NCI-H460 (cell line): ENCODE data around the gene OPRM1. TPM values are rescaled to one million over a fixed set of nuclear protein-coding genes. Genes with fewer than 3 reads are reported as not detected.
A peak's percentile ranks its signal among the peaks of the same experiment; 100 is the strongest.
"Not testable (repeated sequence)": the region's sequence is repeated elsewhere in the genome, so short reads cannot be mapped to it uniquely, and the experiment has no call there.

Experiments used
- DNase-seq: peaks from one replicate; pipeline ENCODE4 v3.0.0-alpha.2; 2016; ENCODE audit warnings: low read depth; ENCODE audit errors: extremely low read depth
- total RNA-seq: library from RNA; depleted of rRNA; stranded (reverse); fragments of >200 nt; shearing (Covaris generic); gene quantifications from 2 replicates; pipeline ENCODE4 v1.2.3, GENCODE V29; 2014

The OPRM1 gene
- total RNA-seq, 1 experiment from 2014 or later: not detected

DNA sequence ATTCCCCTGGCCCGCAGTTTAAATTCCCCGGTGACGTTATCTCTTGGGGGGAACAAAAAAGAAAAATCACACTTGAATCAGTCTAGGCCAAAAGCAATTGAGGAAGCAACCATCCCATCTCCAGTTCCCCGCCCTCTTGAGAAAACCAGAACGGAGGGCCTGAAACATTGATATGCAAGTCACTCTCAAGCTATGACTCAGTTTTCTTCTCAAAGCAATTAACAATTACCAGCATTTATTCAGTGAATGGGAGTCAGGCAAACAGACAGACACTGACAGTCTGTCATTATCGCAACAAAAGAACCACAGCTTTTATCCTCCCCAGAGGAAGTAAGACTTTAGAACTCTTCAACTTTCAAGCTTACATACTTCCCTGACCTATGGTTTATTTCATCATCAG lies 100.9 kb downstream of the OPRM1 start:
- DNase-seq: no peak

GRCh38 chr6:154140743-154141142 lies 101.7 kb downstream of the OPRM1 start:
- no peak for DNase-seq

- DNase-seq: no peak
Observed at GRCh38 chr6:154143753-154144152, 104.7 kb downstream of the OPRM1 start.

- DNase-seq: peak; percentile 47
Observed at GRCh38 chr6:154154389-154154967, 115.4 kb downstream of the OPRM1 start.

DNA sequence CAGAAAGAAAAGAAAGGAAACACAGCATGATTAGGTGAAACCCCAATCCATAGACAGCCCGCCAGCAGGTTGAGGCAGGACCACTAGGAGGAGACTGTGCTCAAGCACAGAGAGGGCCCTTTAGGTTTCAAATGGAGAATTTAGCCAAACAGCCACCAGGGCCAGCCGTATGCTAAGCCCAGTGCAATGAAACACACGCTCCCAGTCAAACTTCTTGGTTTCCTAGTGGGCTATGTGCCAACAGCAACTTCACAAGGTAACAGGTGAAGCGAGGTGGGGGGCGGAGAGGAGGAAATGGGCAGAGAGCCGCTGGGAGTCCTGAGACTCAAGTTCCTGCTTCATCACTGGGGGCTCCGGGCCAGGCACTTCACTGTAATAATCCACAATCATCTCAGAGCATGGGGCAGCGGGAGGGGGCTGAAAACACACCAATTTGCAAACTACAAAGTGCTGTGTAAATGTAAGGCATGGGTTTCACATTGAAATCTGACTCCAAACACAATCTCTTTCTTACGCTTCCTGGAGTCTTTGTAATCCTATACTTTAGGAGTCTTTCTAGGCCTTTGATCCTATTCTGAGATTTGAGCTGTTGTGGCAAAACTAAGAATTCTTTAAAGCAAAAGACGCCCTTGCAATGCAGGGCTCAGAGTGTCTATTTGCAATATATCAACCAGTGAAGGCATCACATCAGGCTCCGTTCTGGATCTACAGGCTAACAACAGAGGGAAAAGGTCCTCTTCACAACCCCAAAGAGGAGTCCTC lies 117.3 kb downstream of the OPRM1 start:
- DNase-seq: no peak

DNA sequence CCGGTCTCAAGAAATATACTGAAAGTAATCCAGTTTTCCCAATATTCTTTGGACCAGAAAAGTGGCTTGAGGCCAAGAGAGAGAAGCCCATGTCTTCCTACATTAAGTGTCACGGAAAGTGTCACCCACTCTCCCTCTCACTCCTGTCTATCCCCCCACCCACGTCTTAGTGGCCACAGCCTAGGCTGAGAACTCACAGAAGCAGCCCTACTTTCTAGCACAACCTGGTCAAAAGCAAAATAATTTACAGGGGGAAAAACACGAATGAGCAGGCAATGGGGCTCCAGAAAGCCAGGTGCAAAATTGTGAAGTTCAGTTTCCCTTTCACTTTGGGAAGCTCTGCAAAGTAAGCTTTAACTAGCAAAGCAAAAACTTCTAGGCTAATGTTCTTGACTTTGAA lies 118.0 kb downstream of the OPRM1 start:
- DNase-seq: no peak

- DNase-seq: no peak
Observed at GRCh38 chr6:154157706-154158105, 118.7 kb downstream of the OPRM1 start.

DNA sequence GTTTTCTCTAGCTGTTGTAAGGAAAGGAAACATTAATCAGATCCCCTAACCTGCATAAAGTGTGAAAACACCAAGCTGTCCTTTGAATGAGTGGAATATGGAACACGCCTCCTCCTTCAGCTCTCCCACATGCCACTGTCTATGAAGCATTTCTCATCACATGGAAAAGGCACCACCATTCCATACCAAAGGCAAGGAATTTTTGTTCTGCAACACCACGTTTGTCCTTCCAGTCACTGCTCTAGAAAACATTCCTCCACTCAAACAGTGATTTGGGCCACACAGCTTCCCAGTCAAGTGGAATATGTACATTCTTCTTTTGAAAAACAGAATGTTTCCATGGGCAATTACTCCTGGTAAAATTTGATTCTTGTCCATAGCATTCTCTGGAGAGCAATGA lies 120.1 kb downstream of the OPRM1 start:
- no peak for DNase-seq

- no peak for DNase-seq
Observed at GRCh38 chr6:154161689-154162088, 122.6 kb downstream of the OPRM1 start.

DNA sequence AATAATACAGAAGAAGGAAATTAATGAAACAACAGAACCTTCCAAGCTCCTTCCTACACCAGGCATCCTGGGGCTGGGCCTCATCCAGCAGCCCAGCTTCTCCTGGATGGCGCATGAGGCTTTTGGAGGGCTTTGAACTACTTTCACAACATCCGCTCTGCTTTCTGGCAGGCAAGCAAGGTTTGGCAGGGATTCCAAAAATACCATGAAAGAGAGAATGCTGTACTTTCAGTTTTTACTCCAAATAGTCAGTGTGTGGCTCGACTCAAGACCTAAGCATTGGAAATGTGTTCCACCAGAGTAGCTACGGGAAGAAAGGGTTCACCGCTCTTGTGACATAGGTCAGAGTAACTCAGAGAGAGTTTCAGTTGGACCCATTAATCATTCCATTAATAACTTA lies 125.4 kb downstream of the OPRM1 start:
- DNase-seq: no peak

DNA sequence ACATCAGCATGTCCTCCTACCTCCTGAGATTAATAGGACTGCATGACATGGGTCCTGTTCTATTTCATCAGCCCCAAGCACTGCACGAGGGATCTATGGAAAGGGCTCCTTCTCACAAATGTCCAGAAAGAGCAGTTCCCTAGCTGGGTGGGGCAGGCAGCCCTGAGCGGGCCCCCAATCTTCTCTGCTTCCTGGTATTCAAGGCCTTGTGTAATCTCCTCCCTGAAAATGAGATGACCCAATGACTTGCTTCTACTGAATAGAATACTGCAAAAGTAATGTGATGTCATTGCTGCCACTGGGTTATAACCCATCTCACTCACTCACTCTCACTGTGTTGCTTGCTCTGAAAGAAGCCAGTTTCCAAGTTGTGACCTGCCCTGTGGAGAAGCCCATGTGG lies 126.4 kb downstream of the OPRM1 start:
- no peak for DNase-seq

DNA sequence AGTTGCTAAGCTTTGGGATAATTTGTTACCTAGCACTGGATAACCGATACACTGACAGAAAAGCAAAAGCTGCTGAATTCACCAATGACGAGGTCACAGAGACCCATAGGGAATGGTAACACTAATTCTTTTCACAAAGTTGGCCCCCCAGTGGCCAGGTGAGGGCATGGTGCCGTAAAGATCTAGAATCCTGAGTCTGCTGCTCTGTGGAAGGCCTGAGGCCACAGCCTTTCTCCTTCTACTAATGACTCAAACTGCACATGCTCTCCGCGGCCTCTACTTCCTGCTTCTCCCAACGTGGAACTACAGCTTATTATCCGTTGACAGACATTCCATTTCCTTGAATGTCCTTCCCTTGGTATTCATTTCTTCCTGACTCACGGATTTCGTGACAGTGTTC lies 127.1 kb downstream of the OPRM1 start:
- DNase-seq: no peak

DNA sequence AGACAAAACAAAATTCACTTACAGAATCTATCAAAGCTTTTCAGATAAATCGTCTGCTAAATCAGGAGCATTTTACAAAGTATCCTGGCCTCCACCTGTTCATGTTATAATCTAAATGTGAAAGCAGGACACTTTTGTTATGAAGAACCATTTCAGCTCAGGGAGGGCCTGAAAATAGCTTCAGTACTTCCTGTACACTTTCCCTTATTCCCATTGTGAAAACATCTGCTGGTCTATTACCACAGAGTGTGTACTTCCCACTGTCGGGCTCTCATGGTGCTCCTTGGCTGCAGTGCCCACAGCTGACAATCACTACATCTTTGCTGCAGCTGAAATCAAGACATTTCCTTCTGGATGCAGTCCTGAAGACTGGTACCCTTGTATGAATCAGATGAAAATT lies 128.1 kb downstream of the OPRM1 start:
- DNase-seq: no peak

- DNase-seq: no peak
Observed at GRCh38 chr6:154169193-154169847, 130.3 kb downstream of the OPRM1 start.

GRCh38 chr6:154170106-154170505 lies 131.1 kb downstream of the OPRM1 start:
- DNase-seq: no peak

DNA sequence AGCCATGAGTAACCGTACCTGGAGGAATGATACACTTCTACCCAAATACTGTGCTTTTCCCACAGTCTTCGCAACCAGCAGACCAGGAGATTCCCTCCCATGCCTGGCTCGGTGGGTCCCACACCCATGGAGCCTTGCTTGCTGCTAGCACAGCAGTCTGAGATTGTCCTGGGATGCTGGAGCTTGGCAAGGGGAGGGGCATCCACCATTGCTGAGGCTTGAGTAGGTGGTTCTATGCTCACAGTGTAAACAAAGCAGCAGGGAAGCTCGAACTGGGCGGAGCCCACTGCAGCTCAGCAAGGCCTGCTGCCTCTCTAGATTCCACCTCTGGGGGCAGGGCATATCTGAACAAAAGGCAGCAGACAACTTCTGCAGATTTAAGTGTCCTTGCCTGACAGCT lies 133.4 kb downstream of the OPRM1 start:
- DNase-seq: not testable (repeated sequence)

- no peak for DNase-seq
Observed at GRCh38 chr6:154179434-154179833, 140.4 kb downstream of the OPRM1 start.

DNA sequence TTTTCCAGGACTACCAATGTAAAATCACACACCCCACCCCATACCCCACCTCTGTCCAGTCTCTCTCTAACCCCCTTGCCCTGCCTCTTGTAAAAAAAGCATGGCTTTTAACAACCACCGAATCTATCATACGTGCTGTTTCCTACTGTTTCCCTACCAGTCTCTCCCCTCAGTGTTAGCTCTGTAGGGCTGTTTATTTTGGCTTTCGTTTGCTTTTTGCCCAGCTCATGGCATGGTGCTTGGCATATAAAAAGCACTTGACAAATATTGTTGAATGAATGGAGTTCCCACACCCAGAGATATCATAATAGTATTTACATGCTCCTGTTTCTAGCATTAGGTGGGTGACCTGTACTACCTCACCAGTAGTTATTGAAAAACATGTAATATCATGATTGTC lies 148.2 kb downstream of the OPRM1 start:
- no peak for DNase-seq

DNA sequence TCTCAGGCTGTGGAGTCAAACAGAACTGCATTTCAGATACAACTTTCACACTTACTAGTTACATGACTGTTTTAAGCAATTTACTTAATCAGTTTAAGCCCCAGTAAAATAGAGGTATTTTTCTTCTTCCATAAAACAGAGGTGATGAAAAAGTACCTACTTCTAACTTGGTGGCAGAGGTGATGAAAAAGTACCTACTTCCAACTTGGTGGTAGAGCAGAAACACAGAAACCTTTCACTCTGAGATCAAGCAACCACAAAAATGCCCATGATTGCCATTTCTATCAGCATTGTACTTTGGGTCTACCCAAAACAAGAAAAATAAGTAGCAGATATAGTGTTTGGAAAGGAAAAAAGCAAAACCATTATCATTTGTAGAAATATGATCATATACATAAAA lies 148.7 kb downstream of the OPRM1 start:
- no peak for DNase-seq

DNA sequence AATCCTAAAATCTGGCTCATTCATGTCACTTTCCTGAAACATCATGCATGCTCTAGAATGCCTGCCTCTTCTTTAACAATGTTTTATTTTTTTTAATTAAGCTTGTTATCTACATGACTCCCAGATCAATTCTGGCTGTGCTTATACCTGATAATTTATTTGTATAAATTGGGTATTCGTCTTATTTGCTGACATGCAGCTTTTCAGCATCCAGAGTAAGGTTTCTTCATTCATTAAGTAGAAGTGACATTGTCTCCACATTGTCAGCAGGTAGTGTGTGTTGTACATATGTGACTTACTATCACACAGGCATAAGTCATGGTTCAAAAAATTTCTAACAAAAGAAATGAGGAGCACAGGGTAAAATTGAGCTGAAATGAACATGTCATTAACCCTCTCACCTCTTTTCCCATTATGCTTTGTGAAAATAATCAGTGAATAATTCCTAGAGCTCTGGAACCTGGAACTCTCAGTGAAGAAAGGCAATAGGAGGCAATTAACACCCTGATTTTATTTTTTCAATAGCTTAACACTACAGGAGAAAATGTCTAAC lies 157.4 kb downstream of the OPRM1 start:
- DNase-seq: no peak

GRCh38 chr6:154197196-154197860 lies 158.3 kb downstream of the OPRM1 start:
- no peak for DNase-seq
